GM12865 (cell line): ENCODE results near the gene CCDC15.

Experiments
- DNase-seq: peaks from one replicate; pipeline ENCODE4 v3.0.0; 2010; ENCODE audit warnings: low read depth
- H3K4me3 ChIP-seq: 2 replicates; pipeline ENCODE4 v1.5.1; 2011; ENCODE audit warnings: mild to moderate bottlenecking, low read depth, low read length, control low read depth
- CTCF ChIP-seq: IDR thresholded peaks from 2 replicates; pipeline ENCODE4 v1.5.1; 2011; ENCODE audit warnings: low read length, control low read depth, low read depth, inconsistent platforms; ENCODE audit not compliant: insufficient read depth; ENCODE audit errors: missing control alignments

The CCDC15 gene

GRCh38 chr11:124920356-124920755 lies 33.6 kb upstream of the CCDC15 start:
- no peak for DNase-seq
- H3K4me3 ChIP-seq = no peak overlapping the region
- TF ChIP-seq CTCF = no peak

- no peak for TF ChIP-seq CTCF
- no peak overlapping the region for H3K4me3 ChIP-seq
- peak; percentile 5 for DNase-seq
These were observed 33.0 kb upstream of the CCDC15 start for GRCh38 chr11:124920870-124921609.

GRCh38 chr11:124922831-124923230 lies 31.2 kb upstream of the CCDC15 start:
- TF ChIP-seq CTCF = no peak
- no peak overlapping the region for H3K4me3 ChIP-seq
- DNase-seq = no peak

GRCh38 chr11:124923296-124923695 lies 30.7 kb upstream of the CCDC15 start:
- TF ChIP-seq CTCF = no peak

GRCh38 chr11:124928942-124929665 lies 24.9 kb upstream of the CCDC15 start:
- TF ChIP-seq CTCF = no peak
- DNase-seq = no peak
- H3K4me3 ChIP-seq = no peak overlapping the region

More at GRCh38 chr11:124923296-124923695, 30.7 kb upstream of the CCDC15 start:
- DNase-seq = no peak
- no peak overlapping the region for H3K4me3 ChIP-seq

GRCh38 chr11:124930799-124931198 lies 23.2 kb upstream of the CCDC15 start:
- no peak for TF ChIP-seq CTCF
- DNase-seq = peak; percentile 21
- H3K4me3 ChIP-seq = no peak overlapping the region
